Calu3 (cell line): ENCODE results near the gene CHRNG. TPM values are rescaled to one million over a fixed set of nuclear protein-coding genes. Genes with fewer than 3 reads are reported as not detected.

Experiments used
- BruUV-seq: library from RNA; stranded (reverse); fragments of 400-500 nt; replicated peaks from 2 replicates; lab custom pipeline; 2021; lab: Mats Ljungman, UMichigan
- CTCF ChIA-PET: fragments of 300-600 bp; sonication (Branson Sonifier 250); formaldehyde crosslinking; loops from one replicate; lab custom pipeline; 2022; ENCODE audit warnings: antibody characterized with exemption; lab: Charles Lee
- DNase-seq: peaks from one replicate; pipeline ENCODE4 v3.0.0; 2022
- H3K27ac Mint-ChIP-seq: one replicate; pipeline ENCODE4 v1.8.0; 2022; ENCODE audit warnings: mixed read lengths; ENCODE audit not compliant: unreplicated experiment
- H3K27me3 Mint-ChIP-seq: one replicate; pipeline ENCODE4 v1.8.0; 2022; ENCODE audit warnings: mixed read lengths; ENCODE audit not compliant: unreplicated experiment
- H3K36me3 Mint-ChIP-seq: one replicate; pipeline ENCODE4 v1.8.0; 2022; ENCODE audit warnings: mild to moderate bottlenecking, moderate library complexity, mixed read lengths; ENCODE audit not compliant: insufficient read depth, unreplicated experiment
- H3K4me1 Mint-ChIP-seq: one replicate; pipeline ENCODE4 v1.8.0; 2022; ENCODE audit warnings: mild to moderate bottlenecking, low read depth, mixed read lengths; ENCODE audit not compliant: unreplicated experiment
- H3K4me3 Mint-ChIP-seq: one replicate; pipeline ENCODE4 v1.8.0; 2022; ENCODE audit warnings: mild to moderate bottlenecking, low read depth, moderate library complexity, mixed read lengths; ENCODE audit not compliant: unreplicated experiment
- H3K9me3 Mint-ChIP-seq: one replicate; pipeline ENCODE4 v1.8.0; 2022; ENCODE audit warnings: low read depth, mixed read lengths; ENCODE audit not compliant: unreplicated experiment
- intact Hi-C: fragments of 100-400 bp; cut with micrococcal nuclease; formaldehyde crosslinking; loops from one replicate; pipeline ENCODE4 v1.10.0; 2022; ENCODE audit not compliant: unreplicated experiment
- total RNA-seq: library from RNA; stranded (reverse); gene quantifications from 2 replicates; pipeline ENCODE4 v1.2.3, GENCODE V29; 2022
- TF ChIP-seq, protein P1 (sequence below): fragments of 200-600 bp; IDR thresholded peaks from one replicate; pipeline ENCODE4 v1.8.0; 2022; ENCODE audit warnings: antibody characterized with exemption; ENCODE audit not compliant: unreplicated experiment

The CHRNG gene
- total RNA-seq, 1 experiment from 2014 or later, result not detected

DNA sequence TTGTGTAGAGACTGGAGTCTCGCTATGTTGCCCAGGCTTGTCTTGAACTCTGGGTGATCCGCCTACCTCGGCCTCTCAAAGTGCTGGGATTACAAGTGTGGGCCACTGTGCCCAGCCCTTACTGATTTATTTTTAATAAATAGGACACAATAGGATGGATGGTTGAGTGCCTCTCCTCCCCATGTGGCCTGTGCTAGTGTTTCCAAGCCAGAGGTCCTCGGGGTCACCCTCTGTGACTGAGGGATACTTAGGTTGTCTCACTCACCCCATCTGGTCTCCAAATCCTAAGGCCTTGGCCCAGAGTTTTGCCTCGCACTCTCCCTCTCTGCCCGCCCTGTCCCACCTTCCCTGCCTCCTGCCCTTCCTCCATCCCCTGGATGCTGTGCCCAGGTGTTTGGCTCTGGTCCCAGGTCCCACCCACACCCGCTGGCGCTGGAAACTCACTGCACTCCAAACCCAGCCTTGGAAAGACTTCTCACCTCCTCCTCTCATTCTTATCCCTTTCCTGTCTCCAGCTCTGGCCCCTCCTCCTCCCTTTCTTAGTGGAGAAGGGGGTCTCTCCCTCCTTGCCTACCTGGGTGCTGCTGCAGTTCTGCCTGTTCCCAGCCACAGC, 47.1 kb upstream of the CHRNG start:
- no peak for DNase-seq
- H3K4me1 Mint-ChIP-seq, result no peaks in the 10 kb centered on the region
- TF ChIP-seq, protein P1, sequence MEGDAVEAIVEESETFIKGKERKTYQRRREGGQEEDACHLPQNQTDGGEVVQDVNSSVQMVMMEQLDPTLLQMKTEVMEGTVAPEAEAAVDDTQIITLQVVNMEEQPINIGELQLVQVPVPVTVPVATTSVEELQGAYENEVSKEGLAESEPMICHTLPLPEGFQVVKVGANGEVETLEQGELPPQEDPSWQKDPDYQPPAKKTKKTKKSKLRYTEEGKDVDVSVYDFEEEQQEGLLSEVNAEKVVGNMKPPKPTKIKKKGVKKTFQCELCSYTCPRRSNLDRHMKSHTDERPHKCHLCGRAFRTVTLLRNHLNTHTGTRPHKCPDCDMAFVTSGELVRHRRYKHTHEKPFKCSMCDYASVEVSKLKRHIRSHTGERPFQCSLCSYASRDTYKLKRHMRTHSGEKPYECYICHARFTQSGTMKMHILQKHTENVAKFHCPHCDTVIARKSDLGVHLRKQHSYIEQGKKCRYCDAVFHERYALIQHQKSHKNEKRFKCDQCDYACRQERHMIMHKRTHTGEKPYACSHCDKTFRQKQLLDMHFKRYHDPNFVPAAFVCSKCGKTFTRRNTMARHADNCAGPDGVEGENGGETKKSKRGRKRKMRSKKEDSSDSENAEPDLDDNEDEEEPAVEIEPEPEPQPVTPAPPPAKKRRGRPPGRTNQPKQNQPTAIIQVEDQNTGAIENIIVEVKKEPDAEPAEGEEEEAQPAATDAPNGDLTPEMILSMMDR, result no peak
- CTCF ChIA-PET, result no interaction called here
- peaks cover 70% of the 10 kb centered on the region for H3K27me3 Mint-ChIP-seq
- intact Hi-C loops, result no loop called here
- no TSS peak for BruUV-seq
- no peak overlapping the region for H3K4me3 Mint-ChIP-seq
- no peaks in the 10 kb centered on the region for H3K9me3 Mint-ChIP-seq
- H3K36me3 Mint-ChIP-seq, result no peaks in the 10 kb centered on the region
- H3K27ac Mint-ChIP-seq, result no peak overlapping the region

DNA sequence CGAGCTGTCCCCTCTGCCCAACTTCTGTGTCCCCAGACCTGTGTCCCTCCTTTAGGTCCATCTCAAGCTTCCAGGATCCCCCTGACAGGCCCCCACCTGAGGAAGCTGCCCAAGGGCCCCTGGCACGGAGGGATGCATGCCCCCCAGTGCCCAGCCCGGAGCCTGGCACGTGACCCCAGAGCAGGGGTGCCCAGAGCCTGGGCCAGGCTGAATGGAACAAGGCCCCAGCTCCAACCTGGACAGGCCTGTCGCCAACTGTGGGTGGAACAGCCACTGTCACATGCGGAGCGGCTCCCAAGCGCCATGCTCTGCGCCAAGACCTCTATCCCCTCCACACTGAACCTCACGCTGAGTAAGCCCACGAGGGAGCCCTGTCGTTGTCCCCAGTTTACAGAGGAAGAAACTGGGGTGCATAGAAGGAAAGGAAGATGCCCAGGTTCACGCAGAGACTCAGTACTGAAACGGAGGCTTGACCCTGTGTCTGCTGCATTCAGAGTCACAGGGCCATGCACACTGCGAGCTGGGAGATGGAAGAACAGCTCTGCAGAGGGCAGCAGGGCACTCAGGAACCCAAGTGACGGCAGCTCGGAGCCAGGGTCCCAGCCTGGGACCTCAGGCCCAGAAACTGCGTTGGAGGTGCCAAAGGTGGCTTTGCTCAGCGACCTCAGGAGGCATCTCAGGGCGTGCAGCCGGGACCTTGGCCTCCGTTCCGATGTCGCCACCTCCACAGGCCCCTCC, 46.4 kb upstream of the CHRNG start:
- DNase-seq, result no peak
- Mint-ChIP-seq H3K27me3 (peaks cover 76% of the 10 kb centered on the region), H3K36me3 (no peaks in the 10 kb centered on the region), H3K4me3 (no peak overlapping the region), H3K4me1 (no peaks in the 10 kb centered on the region), H3K27ac (no peak overlapping the region), H3K9me3 (no peaks in the 10 kb centered on the region)
- intact Hi-C loops, result no loop called here
- BruUV-seq, result no TSS peak
- TF ChIP-seq, protein P1, result no peak
- CTCF ChIA-PET, result no interaction called here

- CTCF ChIA-PET, result no interaction called here
- Mint-ChIP-seq H3K27ac (no peak overlapping the region), H3K36me3 (no peaks in the 10 kb centered on the region), H3K4me3 (no peak overlapping the region), H3K4me1 (no peaks in the 10 kb centered on the region), H3K9me3 (no peaks in the 10 kb centered on the region), H3K27me3 (peaks cover 76% of the 10 kb centered on the region)
- no peak for DNase-seq
- no TSS peak for BruUV-seq
- intact Hi-C loops, result no loop called here
- TF ChIP-seq, protein P1, result no peak
These were observed 45.6 kb upstream of the CHRNG start for GRCh38 chr2:232493701-232494474.

DNA sequence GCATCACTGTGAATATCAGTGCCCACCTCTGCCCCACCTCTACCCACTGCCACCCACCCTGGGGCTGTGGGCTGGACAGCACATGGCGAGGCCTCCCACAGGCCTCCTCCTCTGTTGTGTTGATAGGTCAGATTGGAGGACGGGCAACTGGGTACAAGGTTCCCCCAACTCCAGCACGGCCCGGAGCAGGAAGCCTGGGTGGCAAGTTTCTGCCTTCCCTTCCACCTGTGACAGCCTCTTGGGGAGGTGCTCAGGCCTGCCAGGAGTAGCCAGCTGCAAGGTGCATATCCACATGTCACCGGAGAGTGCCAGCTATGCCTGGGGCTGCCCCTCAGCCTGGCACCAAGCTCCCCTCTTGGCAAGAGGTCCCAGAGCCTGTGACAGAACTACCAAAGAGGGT, 45.0 kb upstream of the CHRNG start:
- H3K9me3 Mint-ChIP-seq, result no peaks in the 10 kb centered on the region
- no TSS peak for BruUV-seq
- H3K27me3 Mint-ChIP-seq, result peaks cover 76% of the 10 kb centered on the region
- no peak overlapping the region for H3K27ac Mint-ChIP-seq
- CTCF ChIA-PET, result no interaction called here
- no peaks in the 10 kb centered on the region for H3K36me3 Mint-ChIP-seq
- H3K4me1 Mint-ChIP-seq, result no peaks in the 10 kb centered on the region
- no peak overlapping the region for H3K4me3 Mint-ChIP-seq
- TF ChIP-seq, protein P1, result no peak
- intact Hi-C loops, result no loop called here
- DNase-seq, result no peak
